IMR-90 (cell line): ENCODE measurements around the gene PDX1. TPM values are rescaled to one million over a fixed set of nuclear protein-coding genes. Genes with fewer than 3 reads are reported as not detected.

ENCODE experiments used
- ATAC-seq: fragments of 200-7000 bp; cut with Tn5 transposase; 2 replicates; pipeline ENCODE4 v1.9.1; 2020; ENCODE audit warnings: low read depth, mild to moderate bottlenecking, moderate library complexity
- Bru-seq: library from RNA; stranded (reverse); fragments of 400-500 nt; gene quantifications from one replicate; lab custom pipeline; 2021; lab: Mats Ljungman, UMichigan
- BruChase-seq, 2 experiments: library from RNA; stranded (reverse); fragments of 400-500 nt; gene quantifications; one replicate each; lab custom pipeline; 2021; lab: Mats Ljungman, UMichigan
- BruUV-seq: library from RNA; stranded (reverse); fragments of 400-500 nt; replicated peaks from 2 replicates; lab custom pipeline; 2021; lab: Mats Ljungman, UMichigan
- CTCF ChIA-PET: fragments of 300-600 bp; formaldehyde crosslinking; extraction: SDS; loops from one replicate; lab custom pipeline; 2021; ENCODE audit warnings: antibody characterized with exemption; lab: Yijun Ruan, JAX
- POLR2A ChIA-PET: fragments of 300-600 bp; sonication (Branson Sonifier 250); formaldehyde crosslinking; loops from one replicate; lab custom pipeline; 2022; ENCODE audit warnings: antibody characterized with exemption; ENCODE audit not compliant: unreplicated experiment; lab: Charles Lee
- DNase-seq: peaks from one replicate; pipeline ENCODE4 v3.0.0; 2013
- H2AFZ ChIP-seq: replicated peaks from 2 replicates; pipeline ENCODE3; 2013; ENCODE audit warnings: low read length, mild to moderate bottlenecking; ENCODE audit not compliant: poor library complexity
- H2AK5ac ChIP-seq: 2 replicates; pipeline ENCODE4 v1.6.1; 2013; ENCODE audit warnings: low read depth, low read length, inconsistent platforms
- H2AK9ac ChIP-seq: replicated peaks from 2 replicates; pipeline ENCODE3; 2013; ENCODE audit warnings: mild to moderate bottlenecking, low read depth, low read length, moderate library complexity; ENCODE audit not compliant: poor library complexity
- H2BK120ac ChIP-seq: 2 replicates; pipeline ENCODE4 v1.6.1; 2013; ENCODE audit warnings: low read depth, low read length, inconsistent platforms
- H2BK15ac ChIP-seq: 3 replicates; pipeline ENCODE4 v1.6.1; 2013; ENCODE audit warnings: low read depth, low read length, inconsistent platforms
- H2BK20ac ChIP-seq: 2 replicates; pipeline ENCODE4 v1.6.1; 2013; ENCODE audit warnings: low read depth, mild to moderate bottlenecking, inconsistent platforms, low read length, moderate library complexity
- H2BK5ac ChIP-seq: 2 replicates; pipeline ENCODE4 v1.6.1; 2013; ENCODE audit warnings: mild to moderate bottlenecking, low read depth, low read length, inconsistent platforms; ENCODE audit not compliant: poor library complexity, severe bottlenecking
- H3K14ac ChIP-seq: replicated peaks from 2 replicates; pipeline ENCODE4 v1.6.1; 2013; ENCODE audit warnings: low read depth, low read length, inconsistent platforms
- H3K18ac ChIP-seq: 2 replicates; pipeline ENCODE4 v1.6.1; 2013; ENCODE audit warnings: low read depth, low read length, control low read depth
- H3K23ac ChIP-seq: 2 replicates; pipeline ENCODE4 v1.6.1; 2013; ENCODE audit warnings: low read depth, low read length, inconsistent platforms
- H3K27ac ChIP-seq: 2 replicates; pipeline ENCODE4 v1.5.1; 2013; ENCODE audit warnings: mild to moderate bottlenecking, control low read depth, low read length; ENCODE audit not compliant: insufficient read depth
- H3K27me3 ChIP-seq: 2 replicates; pipeline ENCODE4 v1.6.1; 2013; ENCODE audit warnings: low read length; ENCODE audit not compliant: control insufficient read depth, insufficient read depth
- H3K36me3 ChIP-seq: 2 replicates; pipeline ENCODE4 v1.6.1; 2013; ENCODE audit warnings: low read length, mixed read lengths; ENCODE audit not compliant: control insufficient read depth, insufficient read depth
- H3K4ac ChIP-seq: 2 replicates; pipeline ENCODE4 v1.6.1; 2013; ENCODE audit warnings: low read depth, low read length, inconsistent platforms
- H3K4me1 ChIP-seq: 2 replicates; pipeline ENCODE4 v1.6.1; 2013; ENCODE audit warnings: low read length, mixed read lengths; ENCODE audit not compliant: control insufficient read depth, insufficient read depth
- H3K4me2 ChIP-seq: 2 replicates; pipeline ENCODE4 v1.6.1; 2013; ENCODE audit warnings: low read depth, mild to moderate bottlenecking, control low read depth, low read length, moderate library complexity
- H3K4me3 ChIP-seq: 2 replicates; pipeline ENCODE4 v1.5.1; 2013; ENCODE audit warnings: low read depth, mild to moderate bottlenecking, control low read depth, low read length, moderate library complexity; ENCODE audit not compliant: insufficient read depth
- H3K56ac ChIP-seq: 2 replicates; pipeline ENCODE4 v1.6.1; 2013; ENCODE audit warnings: low read length, inconsistent platforms; ENCODE audit not compliant: insufficient read depth; ENCODE audit errors: extremely low read depth
- H3K79me1 ChIP-seq, 2 experiments: 2 replicates each; pipeline ENCODE4 v1.6.1; 2013; ENCODE audit warnings: low read length in 2 of 2, inconsistent platforms in 1 of 2, low read depth in 1 of 2
- H3K9ac ChIP-seq: 2 replicates; pipeline ENCODE4 v1.6.1; 2013; ENCODE audit warnings: low read depth, low read length, control low read depth
- H3K9me1 ChIP-seq: 2 replicates; pipeline ENCODE4 v1.6.1; 2013; ENCODE audit warnings: low read length, inconsistent platforms; ENCODE audit not compliant: insufficient read depth
- H3K9me3 ChIP-seq: 2 replicates; pipeline ENCODE4 v1.6.1; 2013; ENCODE audit warnings: low read length; ENCODE audit not compliant: control insufficient read depth, insufficient read depth
- H4K20me1 ChIP-seq: 2 replicates; pipeline ENCODE4 v1.6.1; 2013; ENCODE audit warnings: low read length, inconsistent platforms; ENCODE audit not compliant: insufficient read depth
- H4K5ac ChIP-seq: 2 replicates; pipeline ENCODE4 v1.6.1; 2013; ENCODE audit warnings: mild to moderate bottlenecking, low read depth, low read length, control low read depth
- H4K8ac ChIP-seq, 2 experiments: 2 replicates each; pipeline ENCODE4 v1.6.1; 2013; ENCODE audit warnings: low read depth in 2 of 2, low read length in 2 of 2, control low read depth in 1 of 2, inconsistent platforms in 1 of 2
- H4K91ac ChIP-seq: 2 replicates; pipeline ENCODE4 v1.6.1; 2013; ENCODE audit warnings: low read depth, low read length, inconsistent platforms; ENCODE audit not compliant: insufficient read depth
- CTCF ChIP-seq: conservative IDR thresholded peaks from 2 replicates; pipeline ENCODE4 v1.5.1; 2012; ENCODE audit warnings: mild to moderate bottlenecking, low read depth, low read length, improper control_type of control experiment
- MXI1 ChIP-seq: IDR thresholded peaks from 2 replicates; pipeline ENCODE4 v1.6.1; 2012; ENCODE audit warnings: low read depth, mild to moderate bottlenecking, low read length, moderate library complexity, borderline replicate concordance
- USF2 ChIP-seq: fragments of 150-350 bp; IDR thresholded peaks from 2 replicates; pipeline ENCODE4 v1.6.1; 2017; ENCODE audit warnings: mild to moderate bottlenecking, antibody characterized with exemption, low read length, low read depth
- WGBS, 2 experiments: methylation state at CpG; one replicate each; pipeline versions ENCODE4 v1.1.5 to v1.1.7; 2013; ENCODE audit warnings: missing lambda C conversion rate in 2 of 2; ENCODE audit not compliant: insufficient read length in 1 of 2; ENCODE audit errors: extremely low coverage in 2 of 2; 5-methylcytosine and 5-hydroxymethylcytosine counted together
- dilution Hi-C: fragments of 300-500 bp; cut with HindIII; formaldehyde crosslinking; loops from one replicate; pipeline ENCODE4 v1.14.3; 2018; ENCODE audit warnings: low sequenced_read_pairs; ENCODE audit not compliant: unreplicated experiment
- in situ Hi-C: fragments of 300-500 bp; cut with MboI; formaldehyde crosslinking; loops from 3 replicates; pipeline ENCODE4 v1.14.3; 2019; ENCODE audit warnings: low sequenced_read_pairs, inconsistent platforms, mixed read lengths
- intact Hi-C: fragments of 100-400 bp; cut with micrococcal nuclease; formaldehyde crosslinking; loops from 2 replicates; pipeline ENCODE4 v1.10.0; 2022
- long read RNA-seq: library from polyadenylated mRNA; unstranded; transcript quantifications from one replicate; pipeline ENCODE4 v2.0.0, GENCODE V29; 2021; ENCODE audit not compliant: unreplicated experiment
- polyA plus RNA-seq, 3 experiments: library from polyadenylated mRNA; depleted of rRNA; stranded (reverse); fragments of >200 nt; gene quantifications; 2 replicates each; pipeline ENCODE4 v1.2.3, GENCODE V29; 2012; ENCODE audit warnings: low replicate concordance in 1 of 3
- total RNA-seq: library from RNA; depleted of rRNA; stranded (reverse); fragments of >200 nt; gene quantifications from 2 replicates; pipeline ENCODE4 v1.2.3, GENCODE V29; 2012; rRNA removed

Gene PDX1
- total RNA-seq (not detected in 2 replicates), polyA plus RNA-seq (2012; rRNA removed) (not detected in 2 replicates), Bru-seq, nascent RNA (not detected), BruChase-seq, experiment 1, labeled RNA remaining after a 6-hour chase (not detected), BruChase-seq, experiment 2, labeled RNA remaining after a 2-hour chase (not detected)
- not detected in 2 replicates for polyA plus RNA-seq (2012; cell fraction: cytosol; rRNA removed)
- not detected in 2 replicates for polyA plus RNA-seq (2012; cell fraction: nucleus; rRNA removed; ENCODE audit: low replicate concordance)
- long read RNA-seq = 0 reads

- peak within 1 kb of the TSS; percentile 9; the same call in 1 of the 2 replicates for H3K4me3 ChIP-seq
- peak within 1 kb of the TSS; percentile 26 for H2AFZ ChIP-seq
- no peaks in the 10 kb centered on the region for H3K79me1 ChIP-seq
- intact Hi-C loops (no loop called here), in situ Hi-C loops (no loop called here), dilution Hi-C loops (no loop called here)
- no peak within 1 kb of the TSS for H2AK5ac ChIP-seq
- peak within 1 kb of the TSS; percentile 75 for H3K4me2 ChIP-seq
- no peaks in the 10 kb centered on the region for H4K20me1 ChIP-seq
- H2BK20ac ChIP-seq = no peak within 1 kb of the TSS
- no TSS peak for BruUV-seq
- ChIA-PET CTCF (no interaction called here), POLR2A (no interaction called here)
- H3K23ac ChIP-seq = no peak within 1 kb of the TSS; the same call in 1 of the 2 replicates
- H2BK15ac ChIP-seq = no peak within 1 kb of the TSS
- no peak within 1 kb of the TSS for H2BK5ac ChIP-seq
- no peak within 1 kb of the TSS for H3K4ac ChIP-seq
- H2BK120ac ChIP-seq = no peak within 1 kb of the TSS
- H3K56ac ChIP-seq = no peak within 1 kb of the TSS
- DNase-seq (no peak), ATAC-seq (peak; percentile 41; the same call in 1 of the 2 replicates)
- no peak within 1 kb of the TSS for H3K27ac ChIP-seq
- H3K14ac ChIP-seq = no peak within 1 kb of the TSS
- peaks cover 93% of the 10 kb centered on the region for H3K27me3 ChIP-seq
- H3K18ac ChIP-seq = no peak within 1 kb of the TSS
- H3K9ac ChIP-seq = no peak within 1 kb of the TSS
- no peak within 1 kb of the TSS for H4K91ac ChIP-seq
- TF ChIP-seq CTCF (no peak), USF2 (peak; percentile 62; the same call in 1 of the 2 replicates), MXI1 (no peak)
- no peak within 1 kb of the TSS for H4K5ac ChIP-seq
- no peaks in the 10 kb centered on the region for H3K36me3 ChIP-seq
- H3K9me1 ChIP-seq = no peaks in the 10 kb centered on the region
- H2AK9ac ChIP-seq = no peak within 1 kb of the TSS
- H3K9me3 ChIP-seq = peaks cover 10% of the 10 kb centered on the region; the same call in 1 of the 2 replicates
- WGBS, 2 experiments = 3% methylated on average over 39 of the region's 76 CpGs; no CpG with 5 or more reads in 1 of the 2 experiments
- peaks cover 3% of the 10 kb centered on the region; the same call in 1 of the 2 replicates for H3K4me1 ChIP-seq
- H4K8ac ChIP-seq = no peak within 1 kb of the TSS
These were observed at the start of gene PDX1 for GRCh38 chr13:27919934-27920676. Gene PDX1 (plus strand): TSS chr13:27920000. CDS start chr13:27920139, 139 bp downstream.
